Vagina (tissue), 2 donors: Measurements from ENCODE around the gene ESRRG.

Source experiments
- POLR2A ChIP-seq, 2 donors: fragments of 450-650 bp; IDR thresholded peaks; one replicate each; pipeline ENCODE4 v1.6.1; 2017; ENCODE audit warnings: antibody characterized with exemption in 2 of 2, mild to moderate bottlenecking in 2 of 2, moderate library complexity in 2 of 2
- POLR2AphosphoS5 ChIP-seq, 2 donors: sonication (generic); formaldehyde crosslinking; IDR thresholded peaks; one replicate each; pipeline ENCODE4 v1.9.0; 2017; ENCODE audit warnings: antibody characterized with exemption in 2 of 2, mild to moderate bottlenecking in 2 of 2, low read depth in 1 of 2; ENCODE audit not compliant: insufficient read depth in 1 of 2
- TF ChIP-seq, protein P1 (sequence below), 3 experiments: fragments of 450-650 bp in 2 of 3; fragments of 200-600 bp in 1 of 3; sonication (generic) in 1 of 3; IDR thresholded peaks; one replicate each; pipeline ENCODE4 v1.5.1; 2017 to 2019; ENCODE audit warnings: antibody characterized with exemption in 3 of 3, mild to moderate bottlenecking in 2 of 3, moderate library complexity in 2 of 3

DNA sequence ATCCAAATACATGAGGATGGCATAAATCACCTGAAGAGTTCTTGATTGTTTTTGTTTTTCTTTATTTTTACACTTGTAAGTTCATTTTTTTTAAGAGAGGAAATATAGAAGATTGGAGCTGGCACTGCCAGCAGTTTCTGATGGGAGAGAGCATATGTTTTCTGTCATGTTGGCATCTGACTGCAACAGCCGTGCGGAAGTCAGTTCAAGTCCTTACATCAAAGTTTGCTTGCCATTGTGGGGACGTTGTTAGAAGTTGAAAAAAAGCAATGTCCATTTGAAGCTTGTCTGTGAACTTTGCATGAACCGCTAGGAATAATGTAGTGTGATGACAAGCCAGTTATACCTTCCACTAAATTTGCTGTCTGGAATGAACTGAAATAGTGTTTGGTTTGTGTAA is 173.4 kb downstream of the ESRRG start:
- no peak for TF ChIP-seq POLR2A (IDR thresholded peaks at IDR 0.05)
- TF ChIP-seq, protein P1, sequence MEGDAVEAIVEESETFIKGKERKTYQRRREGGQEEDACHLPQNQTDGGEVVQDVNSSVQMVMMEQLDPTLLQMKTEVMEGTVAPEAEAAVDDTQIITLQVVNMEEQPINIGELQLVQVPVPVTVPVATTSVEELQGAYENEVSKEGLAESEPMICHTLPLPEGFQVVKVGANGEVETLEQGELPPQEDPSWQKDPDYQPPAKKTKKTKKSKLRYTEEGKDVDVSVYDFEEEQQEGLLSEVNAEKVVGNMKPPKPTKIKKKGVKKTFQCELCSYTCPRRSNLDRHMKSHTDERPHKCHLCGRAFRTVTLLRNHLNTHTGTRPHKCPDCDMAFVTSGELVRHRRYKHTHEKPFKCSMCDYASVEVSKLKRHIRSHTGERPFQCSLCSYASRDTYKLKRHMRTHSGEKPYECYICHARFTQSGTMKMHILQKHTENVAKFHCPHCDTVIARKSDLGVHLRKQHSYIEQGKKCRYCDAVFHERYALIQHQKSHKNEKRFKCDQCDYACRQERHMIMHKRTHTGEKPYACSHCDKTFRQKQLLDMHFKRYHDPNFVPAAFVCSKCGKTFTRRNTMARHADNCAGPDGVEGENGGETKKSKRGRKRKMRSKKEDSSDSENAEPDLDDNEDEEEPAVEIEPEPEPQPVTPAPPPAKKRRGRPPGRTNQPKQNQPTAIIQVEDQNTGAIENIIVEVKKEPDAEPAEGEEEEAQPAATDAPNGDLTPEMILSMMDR (IDR thresholded peaks at IDR 0.05): no peak
- TF ChIP-seq POLR2AphosphoS5 (IDR thresholded peaks at IDR 0.05; ENCODE audit: insufficient read depth in 1 of 2, low read depth in 1 of 2): no peak
